HCT116 (cell line): Measurements from ENCODE around the gene COL1A1. TPM values are rescaled to one million over a fixed set of nuclear protein-coding genes. Genes with fewer than 3 reads are reported as not detected.

Source experiments
- ATAC-seq: fragments of 200-7000 bp; cut with Tn5 transposase; 2 replicates; pipeline ENCODE4 v1.9.1; 2020; ENCODE audit warnings: mild to moderate bottlenecking, moderate library complexity
- BruUV-seq: library from RNA; stranded (reverse); fragments of 400-500 nt; replicated peaks from 2 replicates; lab custom pipeline; 2021; lab: Mats Ljungman, UMichigan
- CTCF ChIA-PET: fragments of 300-600 bp; sonication (Branson Sonifier 250); formaldehyde crosslinking; loops from one replicate; lab custom pipeline; 2021; ENCODE audit warnings: antibody characterized with exemption; lab: Charles Lee
- POLR2A ChIA-PET: fragments of 300-600, 350-600 bp; sonication (Branson Sonifier 250); formaldehyde crosslinking; loops from one replicate; lab custom pipeline; 2021; ENCODE audit warnings: antibody characterized with exemption; lab: Charles Lee
- RAD21 ChIA-PET, 2 experiments: fragments of 300-600 bp; sonication (Branson Sonifier 250); formaldehyde crosslinking; loops; one replicate each; lab custom pipeline; 2023; ENCODE audit warnings: low total read pairs in 2 of 2; ENCODE audit not compliant: uncharacterized antibody in 2 of 2, unreplicated experiment in 2 of 2, low non-redundant PET in 1 of 2; lab: Charles Lee
- DNase-seq: peaks from one replicate; pipeline ENCODE4 v3.0.0-alpha.2; 2010; ENCODE audit warnings: low read depth, low spot score
- H2AFZ ChIP-seq: fragments of 200-600 bp; shearing (Covaris generic), sonication (generic); 2 replicates; pipeline ENCODE4 v1.6.1; 2017; ENCODE audit warnings: low read depth, mixed run types, mixed read lengths, antibody characterized with exemption, low read length; ENCODE audit not compliant: poor library complexity, severe bottlenecking
- H3K27ac ChIP-seq: 2 replicates; pipeline ENCODE4 v1.5.1; 2012; ENCODE audit warnings: low read depth, low read length
- H3K27me3 ChIP-seq: fragments of 200-600 bp; sonication (generic); 2 replicates; pipeline ENCODE4 v1.6.1; 2016; ENCODE audit warnings: mixed run types, low read length, mixed read lengths; ENCODE audit not compliant: insufficient read depth
- H3K36me3 ChIP-seq, 2 experiments: fragments of 200-500 bp in 1 of 2; fragments of 200-600 bp in 1 of 2; sonication (Bioruptor generic) in 1 of 2; sonication (generic) in 1 of 2; 2 replicates each; pipeline versions ENCODE4 v1.5.1 to v1.6.1; 2014 to 2016; ENCODE audit warnings: low read length in 2 of 2, inconsistent platforms in 1 of 2, mixed read lengths in 1 of 2, mixed run types in 1 of 2; ENCODE audit not compliant: insufficient read depth in 2 of 2, control insufficient read depth in 1 of 2
- H3K4me1 ChIP-seq, 2 experiments: fragments of 200-600 bp in 1 of 2; sonication (generic) in 1 of 2; 2 replicates each; pipeline versions ENCODE4 v1.5.1 to v1.6.1; 2012 to 2017; ENCODE audit warnings: low read length in 2 of 2, inconsistent platforms in 1 of 2, mild to moderate bottlenecking in 1 of 2, mixed read lengths in 1 of 2, mixed run types in 1 of 2, moderate library complexity in 1 of 2; ENCODE audit not compliant: insufficient read depth in 2 of 2, control insufficient read depth in 1 of 2
- H3K4me2 ChIP-seq: fragments of 200-600 bp; sonication (generic); 2 replicates; pipeline ENCODE4 v1.6.1; 2017; ENCODE audit warnings: mixed run types, low read length, mixed read lengths
- H3K4me3 ChIP-seq, 2 experiments: fragments of 200-600 bp in 1 of 2; sonication (generic) in 1 of 2; replicated peaks in 1 of 2; 2 replicates each; pipeline ENCODE4 v1.5.1; 2011 to 2016; ENCODE audit warnings: low read length in 2 of 2, control low read depth in 1 of 2, low read depth in 1 of 2, mild to moderate bottlenecking in 1 of 2, mixed read lengths in 1 of 2, mixed run types in 1 of 2
- H3K79me2 ChIP-seq: fragments of 200-600 bp; sonication (generic); 2 replicates; pipeline ENCODE4 v1.6.1; 2017; ENCODE audit warnings: mild to moderate bottlenecking, mixed run types, low read length, moderate library complexity, mixed read lengths; ENCODE audit not compliant: insufficient read depth
- H3K9ac ChIP-seq: fragments of 200-600 bp; sonication (generic); 2 replicates; pipeline ENCODE4 v1.6.1; 2016; ENCODE audit warnings: low read length, mixed read lengths
- H3K9me2 ChIP-seq: fragments of 200-600 bp; sonication (generic), shearing (Covaris generic); 2 replicates; pipeline ENCODE4 v1.6.1; 2017; ENCODE audit warnings: mixed run types, mild to moderate bottlenecking, moderate library complexity; ENCODE audit not compliant: insufficient read depth
- H3K9me3 ChIP-seq, 2 experiments: fragments of 200-500 bp in 1 of 2; fragments of 200-600 bp in 1 of 2; sonication (Bioruptor generic) in 1 of 2; sonication (generic) in 1 of 2; 2 replicates each; pipeline ENCODE4 v1.6.1; 2014 to 2017; ENCODE audit warnings: low read length in 2 of 2, mixed read lengths in 2 of 2, inconsistent platforms in 1 of 2, low read depth in 1 of 2, mild to moderate bottlenecking in 1 of 2, mixed run types in 1 of 2, moderate library complexity in 1 of 2; ENCODE audit not compliant: control insufficient read depth in 1 of 2, insufficient read depth in 1 of 2
- H4K20me1 ChIP-seq: fragments of 200-600 bp; sonication (generic), shearing (Covaris generic); 2 replicates; pipeline ENCODE4 v1.6.1; 2017; ENCODE audit warnings: mixed run types, mild to moderate bottlenecking, moderate library complexity; ENCODE audit not compliant: insufficient read depth
- CBX3 ChIP-seq: IDR thresholded peaks from 2 replicates; pipeline ENCODE4 v1.6.1; 2012; ENCODE audit warnings: low read depth
- CEBPB ChIP-seq: IDR thresholded peaks from 2 replicates; pipeline ENCODE4 v1.6.1; 2012; ENCODE audit warnings: low read depth
- ELF1 ChIP-seq: IDR thresholded peaks from 2 replicates; pipeline ENCODE4 v1.6.1; 2012; ENCODE audit warnings: low read depth, borderline replicate concordance
- EZH2 ChIP-seq: fragments of 200-600 bp; sonication (generic); IDR thresholded peaks from 2 replicates; pipeline ENCODE4 v1.6.1; 2017; ENCODE audit warnings: antibody characterized with exemption, mixed run types
- EZH2phosphoT487 ChIP-seq: fragments of 200-600 bp; IDR thresholded peaks from 2 replicates; pipeline ENCODE4 v1.6.1; 2018; ENCODE audit warnings: antibody characterized with exemption, borderline replicate concordance
- FOSL1 ChIP-seq: IDR thresholded peaks from 2 replicates; pipeline ENCODE4 v1.6.1; 2012; ENCODE audit warnings: low read depth
- JUND ChIP-seq: IDR thresholded peaks from 2 replicates; pipeline ENCODE4 v1.6.1; 2012
- POLR2A ChIP-seq: IDR thresholded peaks from 2 replicates; pipeline ENCODE4 v1.7.0; 2011; ENCODE audit warnings: borderline replicate concordance; ENCODE audit not compliant: insufficient read depth, insufficient read length; ENCODE audit errors: extremely low read depth
- POLR2AphosphoS5 ChIP-seq: IDR thresholded peaks from 2 replicates; pipeline ENCODE4 v1.6.1; 2011; ENCODE audit warnings: mild to moderate bottlenecking, low read depth, low read length, moderate library complexity
- RAD21 ChIP-seq: IDR thresholded peaks from 2 replicates; pipeline ENCODE4 v1.6.1; 2012; ENCODE audit warnings: low read depth, mild to moderate bottlenecking
- SP1 ChIP-seq: IDR thresholded peaks from 2 replicates; pipeline ENCODE4 v1.6.1; 2012; ENCODE audit warnings: low read depth
- SRF ChIP-seq: IDR thresholded peaks from 2 replicates; pipeline ENCODE4 v1.6.1; 2012; ENCODE audit warnings: low read depth
- YY1 ChIP-seq: IDR thresholded peaks from 2 replicates; pipeline ENCODE4 v1.6.1; 2011; ENCODE audit warnings: low read length, low read depth, moderate library complexity, mild to moderate bottlenecking; ENCODE audit not compliant: insufficient replicate concordance; ENCODE audit errors: extremely low read depth
- ZFX ChIP-seq: fragments of 450-650 bp; IDR thresholded peaks from 2 replicates; pipeline ENCODE4 v1.6.1; 2017
- ZNF274 ChIP-seq: fragments of 200-500 bp; sonication (Bioruptor generic); IDR thresholded peaks from 2 replicates; pipeline ENCODE4 v1.6.1; 2014; ENCODE audit warnings: mild to moderate bottlenecking, low read depth, low read length, inconsistent platforms
- intact Hi-C: fragments of 100-400 bp; cut with micrococcal nuclease; formaldehyde crosslinking; loops from 2 replicates; pipeline ENCODE4 v1.10.0; 2022
- total RNA-seq: library from RNA; stranded (reverse); gene quantifications from one replicate; pipeline ENCODE4 v1.2.1, GENCODE V29; 2021; ENCODE audit not compliant: unreplicated experiment
- TF ChIP-seq, protein P1 (sequence below): IDR thresholded peaks from 2 replicates; pipeline ENCODE4 v1.6.1; 2012; ENCODE audit warnings: low read depth
- TF ChIP-seq, protein P2 (sequence below): IDR thresholded peaks from 2 replicates; pipeline ENCODE4 v1.6.1; 2012
- TF ChIP-seq, protein P3 (sequence below): IDR thresholded peaks from 2 replicates; pipeline ENCODE4 v1.6.1; 2012
- TF ChIP-seq, protein P4 (sequence below): IDR thresholded peaks from 2 replicates; pipeline ENCODE4 v1.6.1; 2011; ENCODE audit warnings: mild to moderate bottlenecking, low read length, moderate library complexity; ENCODE audit not compliant: insufficient replicate concordance; ENCODE audit errors: extremely low read depth

The COL1A1 gene
- total RNA-seq, 1 experiment from 2014 or later, result 33.6 TPM

- H3K27ac ChIP-seq, result no peak overlapping the region
- RAD21 ChIA-PET, result no interaction called here
- H4K20me1 ChIP-seq, result no peaks in the 10 kb centered on the region
- no peak overlapping the region for H3K9ac ChIP-seq
- DNase-seq (no peak), ATAC-seq (no peak)
- no peak overlapping the region for H2AFZ ChIP-seq
- no peaks in the 10 kb centered on the region for H3K27me3 ChIP-seq
- H3K4me1 ChIP-seq, result peaks cover 22 to 24% of the 10 kb centered on the region in 2 experiments
- H3K36me3 ChIP-seq, result 0 out of 4 replicates have a peak, but pooled peaks cover 0 to 6% of the 10 kb centered on the region in 2 experiments
- H3K9me3 ChIP-seq, result no peaks in the 10 kb centered on the region
- intact Hi-C loops, result no loop called here
- no peaks in the 10 kb centered on the region for H3K9me2 ChIP-seq
- POLR2A ChIA-PET, result no interaction called here
- no peak overlapping the region for H3K4me2 ChIP-seq
- CTCF ChIA-PET, result interaction anchor here (1.0 to 1.5 kb wide), 5 partner anchors 8 to 88 kb away, joined by 3 to 4 read pairs (median 3); no protein-coding TSS in a partner anchor
- H3K4me3 ChIP-seq, result no peak overlapping the region
- no peaks in the 10 kb centered on the region for H3K79me2 ChIP-seq
- no TSS peak for BruUV-seq
- no peak for TF ChIP-seq ZFX
- no peak for TF ChIP-seq EZH2phosphoT487
- no peak for TF ChIP-seq JUND
- TF ChIP-seq, protein P1, sequence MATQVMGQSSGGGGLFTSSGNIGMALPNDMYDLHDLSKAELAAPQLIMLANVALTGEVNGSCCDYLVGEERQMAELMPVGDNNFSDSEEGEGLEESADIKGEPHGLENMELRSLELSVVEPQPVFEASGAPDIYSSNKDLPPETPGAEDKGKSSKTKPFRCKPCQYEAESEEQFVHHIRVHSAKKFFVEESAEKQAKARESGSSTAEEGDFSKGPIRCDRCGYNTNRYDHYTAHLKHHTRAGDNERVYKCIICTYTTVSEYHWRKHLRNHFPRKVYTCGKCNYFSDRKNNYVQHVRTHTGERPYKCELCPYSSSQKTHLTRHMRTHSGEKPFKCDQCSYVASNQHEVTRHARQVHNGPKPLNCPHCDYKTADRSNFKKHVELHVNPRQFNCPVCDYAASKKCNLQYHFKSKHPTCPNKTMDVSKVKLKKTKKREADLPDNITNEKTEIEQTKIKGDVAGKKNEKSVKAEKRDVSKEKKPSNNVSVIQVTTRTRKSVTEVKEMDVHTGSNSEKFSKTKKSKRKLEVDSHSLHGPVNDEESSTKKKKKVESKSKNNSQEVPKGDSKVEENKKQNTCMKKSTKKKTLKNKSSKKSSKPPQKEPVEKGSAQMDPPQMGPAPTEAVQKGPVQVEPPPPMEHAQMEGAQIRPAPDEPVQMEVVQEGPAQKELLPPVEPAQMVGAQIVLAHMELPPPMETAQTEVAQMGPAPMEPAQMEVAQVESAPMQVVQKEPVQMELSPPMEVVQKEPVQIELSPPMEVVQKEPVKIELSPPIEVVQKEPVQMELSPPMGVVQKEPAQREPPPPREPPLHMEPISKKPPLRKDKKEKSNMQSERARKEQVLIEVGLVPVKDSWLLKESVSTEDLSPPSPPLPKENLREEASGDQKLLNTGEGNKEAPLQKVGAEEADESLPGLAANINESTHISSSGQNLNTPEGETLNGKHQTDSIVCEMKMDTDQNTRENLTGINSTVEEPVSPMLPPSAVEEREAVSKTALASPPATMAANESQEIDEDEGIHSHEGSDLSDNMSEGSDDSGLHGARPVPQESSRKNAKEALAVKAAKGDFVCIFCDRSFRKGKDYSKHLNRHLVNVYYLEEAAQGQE, result no peak
- TF ChIP-seq RAD21, result no peak
- TF ChIP-seq EZH2, result no peak
- TF ChIP-seq, protein P2, sequence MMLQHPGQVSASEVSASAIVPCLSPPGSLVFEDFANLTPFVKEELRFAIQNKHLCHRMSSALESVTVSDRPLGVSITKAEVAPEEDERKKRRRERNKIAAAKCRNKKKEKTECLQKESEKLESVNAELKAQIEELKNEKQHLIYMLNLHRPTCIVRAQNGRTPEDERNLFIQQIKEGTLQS, result no peak
- no peak for TF ChIP-seq YY1
- TF ChIP-seq FOSL1, result no peak
- no peak for TF ChIP-seq ELF1
- no peak for TF ChIP-seq CEBPB
- no peak for TF ChIP-seq SRF
- TF ChIP-seq SP1, result no peak
- TF ChIP-seq ZNF274, result no peak
- no peak for TF ChIP-seq POLR2AphosphoS5
- TF ChIP-seq, protein P3, sequence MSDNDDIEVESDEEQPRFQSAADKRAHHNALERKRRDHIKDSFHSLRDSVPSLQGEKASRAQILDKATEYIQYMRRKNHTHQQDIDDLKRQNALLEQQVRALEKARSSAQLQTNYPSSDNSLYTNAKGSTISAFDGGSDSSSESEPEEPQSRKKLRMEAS, result no peak
- no peak for TF ChIP-seq POLR2A
- TF ChIP-seq CBX3, result no peak
- TF ChIP-seq, protein P4, sequence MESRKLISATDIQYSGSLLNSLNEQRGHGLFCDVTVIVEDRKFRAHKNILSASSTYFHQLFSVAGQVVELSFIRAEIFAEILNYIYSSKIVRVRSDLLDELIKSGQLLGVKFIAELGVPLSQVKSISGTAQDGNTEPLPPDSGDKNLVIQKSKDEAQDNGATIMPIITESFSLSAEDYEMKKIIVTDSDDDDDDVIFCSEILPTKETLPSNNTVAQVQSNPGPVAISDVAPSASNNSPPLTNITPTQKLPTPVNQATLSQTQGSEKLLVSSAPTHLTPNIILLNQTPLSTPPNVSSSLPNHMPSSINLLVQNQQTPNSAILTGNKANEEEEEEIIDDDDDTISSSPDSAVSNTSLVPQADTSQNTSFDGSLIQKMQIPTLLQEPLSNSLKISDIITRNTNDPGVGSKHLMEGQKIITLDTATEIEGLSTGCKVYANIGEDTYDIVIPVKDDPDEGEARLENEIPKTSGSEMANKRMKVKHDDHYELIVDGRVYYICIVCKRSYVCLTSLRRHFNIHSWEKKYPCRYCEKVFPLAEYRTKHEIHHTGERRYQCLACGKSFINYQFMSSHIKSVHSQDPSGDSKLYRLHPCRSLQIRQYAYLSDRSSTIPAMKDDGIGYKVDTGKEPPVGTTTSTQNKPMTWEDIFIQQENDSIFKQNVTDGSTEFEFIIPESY, result no peak
Observed at GRCh38 chr17:50181591-50182560, 19.6 kb downstream of the COL1A1 start.
